ENCODE measurements around the gene FRYL.

Gene FRYL

GRCh38 chr4:48542888-48543287 is 237.2 kb downstream of the FRYL start:
- DNase-seq, result no peak

- DNase-seq, result no peak
These were observed 240.5 kb downstream of the FRYL start for GRCh38 chr4:48539597-48539996.

- no peak for DNase-seq
These were observed 241.7 kb downstream of the FRYL start for GRCh38 chr4:48538358-48538757.

GRCh38 chr4:48526406-48526805 is 253.7 kb downstream of the FRYL start:
- no peak for DNase-seq

- DNase-seq, result no peak
These were observed 261.9 kb downstream of the FRYL start for GRCh38 chr4:48518143-48518542.

- DNase-seq, result no peak
These were observed 270.5 kb downstream of the FRYL start for GRCh38 chr4:48509543-48509942.

- no peak for DNase-seq
These were observed 273.4 kb downstream of the FRYL start for GRCh38 chr4:48506716-48507115.

GRCh38 chr4:48504352-48504751 is 275.7 kb downstream of the FRYL start:
- no peak for DNase-seq

GRCh38 chr4:48504026-48504330 is 276.1 kb downstream of the FRYL start:
- DNase-seq, result no peak

- no peak for DNase-seq
These were observed 276.6 kb downstream of the FRYL start for GRCh38 chr4:48503233-48504025.

- DNase-seq, result no peak
These were observed 280.5 kb downstream of the FRYL start for GRCh38 chr4:48499551-48500066.

GRCh38 chr4:48498895-48499294 is 281.2 kb downstream of the FRYL start:
- no peak for DNase-seq

- DNase-seq, result no peak
These were observed 284.1 kb downstream of the FRYL start for GRCh38 chr4:48495941-48496340.

- DNase-seq, result no peak
These were observed 286.5 kb downstream of the FRYL start for GRCh38 chr4:48493452-48494100.

- DNase-seq, result no peak
These were observed 288.4 kb downstream of the FRYL start for GRCh38 chr4:48491514-48492176.

GRCh38 chr4:48490680-48491513 is 289.2 kb downstream of the FRYL start:
- no peak for DNase-seq

GRCh38 chr4:48490012-48490679 is 289.9 kb downstream of the FRYL start, which contains the start of gene ZAR1:
TSS of gene ZAR1 (plus strand) at chr4:48490252. CDS start at chr4:48490292, 40 bp downstream.
- no peak for DNase-seq

- no peak for DNase-seq
These were observed 290.4 kb downstream of the FRYL start for GRCh38 chr4:48489683-48490011.

- DNase-seq, result no peak
These were observed 295.4 kb downstream of the FRYL start for GRCh38 chr4:48484494-48485168.

GRCh38 chr4:48483777-48484493 is 296.1 kb downstream of the FRYL start:
- DNase-seq, result no peak

All from DMS153 (cell line).